GM18520 (cell line): ENCODE measurements around the gene CCDC33.

Experiments used
- ATAC-seq: cut with Tn5 transposase; IDR thresholded peaks from one replicate; pipeline ENCODE4 v1.9.1; 2021; ENCODE audit not compliant: unreplicated experiment

The CCDC33 gene

GRCh38 chr15:74208901-74209559 is 27.1 kb upstream of the CCDC33 start:
- ATAC-seq = no peak

- ATAC-seq = no peak
These were observed 26.6 kb upstream of the CCDC33 start for GRCh38 chr15:74209560-74209958.

GRCh38 chr15:74209997-74210671 is 26.0 kb upstream of the CCDC33 start:
- no peak for ATAC-seq

- ATAC-seq = no peak
These were observed 25.4 kb upstream of the CCDC33 start for GRCh38 chr15:74210729-74211128.

GRCh38 chr15:74211656-74212055 is 24.5 kb upstream of the CCDC33 start:
- no peak for ATAC-seq

GRCh38 chr15:74212494-74212893 is 23.6 kb upstream of the CCDC33 start:
- ATAC-seq = no peak

GRCh38 chr15:74213858-74214284 is 22.3 kb upstream of the CCDC33 start:
- ATAC-seq = no peak

- no peak for ATAC-seq
These were observed 21.7 kb upstream of the CCDC33 start for GRCh38 chr15:74214324-74215021.

- ATAC-seq = no peak
These were observed 20.2 kb upstream of the CCDC33 start for GRCh38 chr15:74215958-74216357.

GRCh38 chr15:74216949-74217348 is 19.2 kb upstream of the CCDC33 start:
- ATAC-seq = no peak

GRCh38 chr15:74217907-74218885 is 17.9 kb upstream of the CCDC33 start:
- no peak for ATAC-seq

GRCh38 chr15:74220475-74221248 is 15.5 kb upstream of the CCDC33 start:
- ATAC-seq = no peak

- ATAC-seq = no peak
These were observed 14.5 kb upstream of the CCDC33 start for GRCh38 chr15:74221399-74222239.

- no peak for ATAC-seq
These were observed 13.6 kb upstream of the CCDC33 start for GRCh38 chr15:74222240-74223119.

GRCh38 chr15:74225928-74226327 is 10.2 kb upstream of the CCDC33 start:
- ATAC-seq = no peak

- no peak for ATAC-seq
These were observed 9.2 kb upstream of the CCDC33 start for GRCh38 chr15:74226761-74227540.

- ATAC-seq = no peak
These were observed 8.0 kb upstream of the CCDC33 start for GRCh38 chr15:74227968-74228722.
